AG20443 (cell line): ENCODE results near the gene SLC19A2.
A peak's percentile ranks its signal among the peaks of the same experiment; 100 is the strongest.
"Not testable (repeated sequence)": the region's sequence is repeated elsewhere in the genome, so short reads cannot be mapped to it uniquely, and the experiment has no call there.

ENCODE experiments used
- DNase-seq: peaks from one replicate; pipeline ENCODE4 v3.0.0; 2012; ENCODE audit warnings: low spot score, mixed read lengths

Gene SLC19A2

DNA sequence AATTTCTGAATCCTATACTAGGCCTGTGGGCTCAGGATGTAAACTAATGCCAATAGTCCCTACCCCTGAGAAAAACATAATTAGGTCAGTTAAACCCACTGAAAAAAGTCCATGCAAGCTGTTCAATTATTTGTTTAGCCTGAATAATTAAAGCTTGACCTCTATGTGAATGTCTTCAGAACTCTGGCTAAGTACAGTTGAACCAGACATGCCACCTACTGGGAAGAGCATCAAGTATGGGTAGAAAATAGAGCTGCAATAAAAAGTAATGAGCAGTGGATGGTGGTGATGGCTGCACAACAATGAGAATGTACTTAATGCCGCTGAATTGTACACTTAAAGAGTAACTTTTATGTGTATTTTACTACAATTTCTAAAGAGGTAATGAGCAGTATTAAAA lies 23.6 kb upstream of the SLC19A2 start:
- no peak for DNase-seq

DNA sequence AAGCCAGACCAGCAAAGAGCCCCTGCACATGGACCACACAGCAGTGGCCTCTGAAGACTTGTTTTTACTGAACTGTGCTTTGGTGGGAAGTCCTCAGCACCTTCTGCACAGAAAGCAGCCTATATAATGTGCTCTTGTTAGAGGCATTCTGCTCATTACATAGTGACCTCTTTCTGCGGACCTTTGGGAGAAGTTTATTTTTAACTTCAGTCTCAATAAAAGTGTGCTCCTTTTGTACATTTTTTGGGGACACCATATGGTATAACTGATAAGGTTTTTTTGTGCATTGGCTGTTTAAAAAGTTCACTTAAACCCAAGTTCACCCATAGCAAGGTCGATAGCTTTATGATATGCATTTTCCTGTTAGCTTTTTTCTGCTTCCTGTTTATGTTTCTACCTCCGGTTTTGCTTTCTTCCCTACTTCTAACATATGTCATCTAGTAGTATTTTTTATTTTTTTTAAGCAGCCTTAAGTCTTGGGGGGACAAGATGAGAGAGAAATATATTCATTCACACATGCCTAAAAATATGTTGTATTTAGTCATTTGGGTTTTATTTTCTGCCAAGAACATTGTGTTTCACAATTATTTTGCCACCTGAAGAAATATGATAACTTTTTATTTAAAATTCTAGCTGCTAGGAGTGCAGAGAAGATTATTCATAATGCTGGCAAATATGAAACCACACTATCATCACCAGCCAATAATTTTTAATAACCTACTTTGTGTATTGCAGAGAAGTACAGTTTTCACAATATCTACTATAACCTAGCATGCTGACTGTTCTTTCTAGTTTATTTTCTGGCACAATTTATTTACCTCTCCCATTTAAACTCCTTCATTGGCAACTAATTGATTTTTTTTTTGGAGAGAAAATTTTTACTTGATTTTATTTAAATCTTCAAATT lies 22.9 kb upstream of the SLC19A2 start:
- no peak for DNase-seq

- no peak for DNase-seq
These were observed 21.7 kb upstream of the SLC19A2 start for GRCh38 chr1:169507413-169507812.

DNA sequence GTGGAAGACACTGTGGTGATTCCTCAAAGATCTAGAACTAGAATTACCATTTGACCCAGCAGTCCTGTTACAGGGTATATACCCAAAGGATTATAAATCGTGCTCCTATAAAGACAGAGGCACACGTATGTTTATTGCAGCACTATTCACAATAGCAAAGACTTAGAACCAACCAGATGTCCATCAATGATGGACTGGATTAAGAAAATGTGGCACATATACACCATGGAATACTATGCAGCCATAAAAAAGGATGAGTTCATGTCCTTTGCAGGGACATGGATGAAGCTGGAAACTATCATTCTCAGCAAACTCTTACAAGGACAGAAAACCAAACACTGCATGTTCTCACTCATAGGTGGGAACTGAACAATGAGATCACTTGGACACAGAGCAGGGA lies 17.9 kb upstream of the SLC19A2 start:
- not testable (repeated sequence) for DNase-seq

DNA sequence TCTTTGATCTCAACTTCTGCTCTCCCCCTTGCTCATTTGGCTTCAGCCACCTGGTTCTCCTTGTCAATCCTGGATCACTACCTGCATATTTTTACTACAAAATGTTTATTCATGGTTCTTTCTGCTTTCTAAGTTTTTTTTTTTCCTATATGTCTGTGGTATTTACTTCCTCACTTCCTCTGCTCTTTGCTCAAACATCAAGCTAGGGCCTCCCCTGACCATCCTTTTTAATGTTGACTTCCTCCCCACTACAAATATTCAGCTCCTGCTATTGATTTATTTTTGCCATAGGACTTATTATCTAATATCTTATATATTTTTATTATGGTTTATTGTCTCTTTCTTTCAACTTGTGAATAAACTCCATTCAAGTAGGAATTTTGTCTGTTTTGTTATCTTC lies 14.1 kb upstream of the SLC19A2 start:
- no peak for DNase-seq

- DNase-seq = no peak
These were observed 11.6 kb upstream of the SLC19A2 start for GRCh38 chr1:169497317-169497716.

DNA sequence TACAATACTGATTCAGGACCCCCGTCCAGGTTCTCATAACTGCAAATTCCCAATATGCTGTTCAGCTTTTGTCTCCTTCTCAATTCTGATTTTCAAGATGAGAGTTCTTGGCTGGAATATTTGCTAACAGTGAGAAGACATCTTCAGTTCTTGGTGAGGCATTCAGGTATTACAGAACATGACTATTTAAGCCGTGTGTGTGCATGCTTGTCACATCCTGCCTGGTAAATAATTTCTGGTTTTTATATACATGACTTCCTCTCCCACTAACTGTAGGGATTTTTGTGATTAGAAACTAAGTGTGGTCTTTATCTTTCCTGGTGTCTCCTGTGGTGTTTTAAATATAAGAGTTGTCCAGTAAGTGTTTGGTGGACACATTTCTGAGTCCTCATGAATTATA lies 10.2 kb upstream of the SLC19A2 start:
- no peak for DNase-seq

DNA sequence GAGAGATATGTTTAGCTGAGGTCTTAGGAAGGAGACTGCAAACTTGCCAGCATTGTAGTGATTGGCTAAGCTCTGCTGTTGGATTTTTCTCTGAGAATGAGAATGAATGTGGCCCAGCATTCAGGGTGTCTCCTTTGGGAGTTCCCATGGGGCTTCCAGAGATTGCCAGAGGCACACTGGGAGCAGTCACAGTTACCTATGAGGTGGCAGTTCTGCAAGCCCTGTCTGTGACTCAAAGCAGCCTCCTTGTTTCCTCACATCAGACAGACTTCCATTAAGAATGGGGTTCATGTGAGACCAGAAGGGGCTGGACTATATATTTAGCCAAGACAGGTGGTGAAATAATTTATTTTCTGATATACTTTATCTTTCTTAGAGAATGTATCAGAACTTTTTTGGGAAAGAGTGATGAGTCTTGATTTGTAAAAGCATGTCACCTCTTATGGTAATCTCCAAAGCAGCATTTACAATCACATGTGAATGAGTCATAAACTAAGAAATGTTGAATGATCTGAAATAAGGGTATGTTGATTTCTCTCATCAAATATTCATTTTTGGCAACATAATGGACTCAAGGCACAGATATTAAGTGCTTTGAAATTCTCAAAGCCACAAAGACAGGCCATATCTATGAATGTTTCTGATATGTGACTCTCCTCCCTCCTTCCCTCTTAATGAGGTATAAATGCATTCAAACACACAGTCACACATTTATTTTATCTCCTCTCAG lies 9.5 kb upstream of the SLC19A2 start:
- DNase-seq = no peak

DNA sequence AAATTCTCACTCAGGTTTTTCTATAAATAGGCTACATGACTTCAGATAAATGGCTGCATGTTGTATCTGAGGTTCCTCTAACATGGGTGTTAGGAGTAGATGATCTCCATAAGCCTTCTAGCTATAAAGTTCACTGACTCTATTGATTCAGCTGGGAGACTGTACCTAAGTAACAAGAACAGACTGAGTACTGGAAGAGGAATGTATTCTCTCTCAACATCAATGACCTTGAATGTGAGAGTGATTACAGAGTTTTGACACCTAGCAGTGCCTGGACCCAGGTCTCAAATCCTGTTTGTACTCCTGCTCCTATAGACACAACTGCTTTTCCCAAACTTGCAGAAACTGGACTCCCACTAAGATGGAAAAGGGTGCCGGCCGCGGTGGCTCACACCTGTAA lies 8.6 kb upstream of the SLC19A2 start:
- no peak for DNase-seq

- no peak for DNase-seq
These were observed 7.5 kb upstream of the SLC19A2 start for GRCh38 chr1:169493251-169493650.

GRCh38 chr1:169491845-169492281 lies 6.1 kb upstream of the SLC19A2 start:
- peak; percentile 17 for DNase-seq

DNA sequence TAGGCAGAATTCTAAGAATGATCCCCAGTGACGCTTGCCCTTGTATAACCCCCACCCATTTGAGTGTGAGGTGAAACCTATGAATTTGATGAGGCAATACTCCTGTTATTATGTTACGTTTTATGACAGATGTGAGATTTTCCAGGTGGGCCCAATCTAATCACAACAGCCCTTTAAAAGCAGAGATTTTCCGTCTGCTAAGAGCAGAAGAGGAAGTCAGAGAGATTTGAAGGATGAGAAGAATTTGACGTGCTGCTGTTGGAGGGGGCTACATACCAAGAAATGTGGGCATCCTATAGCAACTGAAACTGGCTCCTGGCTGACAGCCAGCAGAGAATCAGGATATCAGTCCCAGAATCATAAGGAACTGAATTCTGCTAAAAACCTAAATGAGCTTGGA lies 2.4 kb upstream of the SLC19A2 start:
- no peak for DNase-seq

GRCh38 chr1:169487561-169487960 lies 1.8 kb upstream of the SLC19A2 start:
- no peak for DNase-seq

DNA sequence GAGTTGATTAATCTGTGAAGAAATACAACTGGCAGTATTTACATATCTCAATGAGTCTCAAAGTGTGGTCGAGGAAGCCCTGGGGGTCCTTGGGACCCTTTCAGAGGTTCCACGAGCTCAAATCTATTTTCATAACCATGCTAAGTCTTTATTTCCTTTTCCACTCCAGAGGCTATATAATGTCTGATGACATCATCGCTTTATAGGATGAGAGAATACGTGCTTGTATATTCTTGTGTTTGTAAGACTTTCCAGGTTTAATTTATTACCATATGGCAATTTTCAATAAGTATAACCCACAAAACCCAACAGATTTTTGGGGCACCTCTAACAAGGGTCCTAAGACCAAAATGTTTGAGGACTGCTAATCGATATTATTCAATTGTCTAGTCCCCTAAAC lies 1.4 kb upstream of the SLC19A2 start:
- no peak for DNase-seq

GRCh38 chr1:169486281-169487051 lies 722 bp upstream of the SLC19A2 start:
- DNase-seq = peak; percentile 61

DNA sequence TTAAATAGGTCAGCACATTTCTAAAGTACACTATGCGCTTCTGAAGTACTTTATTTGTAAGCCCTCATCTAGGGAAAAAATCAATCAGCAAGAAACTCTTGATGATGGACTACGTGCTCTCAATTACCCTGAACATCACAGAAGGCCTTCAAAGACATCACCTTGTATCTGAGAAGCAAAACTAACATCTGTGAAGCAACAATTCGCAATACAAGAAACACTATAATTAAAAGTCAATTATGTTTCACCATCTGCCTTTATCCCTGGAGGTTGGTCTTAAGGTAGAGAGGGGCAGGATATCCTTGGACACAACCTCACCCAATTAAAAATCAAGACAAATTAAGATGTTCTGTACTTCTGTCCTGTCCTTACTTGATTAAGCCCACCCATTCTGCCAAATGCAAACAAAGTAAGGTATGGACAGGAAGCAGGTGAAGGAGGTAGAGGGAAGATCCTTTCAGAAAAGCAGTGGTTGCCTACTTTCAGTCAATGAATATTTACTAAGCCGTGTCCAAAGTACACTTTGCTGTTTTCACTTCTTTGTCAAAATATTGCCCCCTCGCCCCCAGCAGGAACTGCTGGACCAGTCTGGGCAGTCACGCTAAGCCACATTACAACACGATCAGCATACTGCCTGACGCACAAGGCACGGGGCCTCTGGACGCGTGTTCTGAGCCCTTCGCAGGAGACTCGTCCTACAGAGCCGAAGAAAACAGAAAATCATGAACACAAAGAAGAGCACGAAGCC lies 887 bp downstream of the SLC19A2 start:
- DNase-seq = peak; percentile 73

DNA sequence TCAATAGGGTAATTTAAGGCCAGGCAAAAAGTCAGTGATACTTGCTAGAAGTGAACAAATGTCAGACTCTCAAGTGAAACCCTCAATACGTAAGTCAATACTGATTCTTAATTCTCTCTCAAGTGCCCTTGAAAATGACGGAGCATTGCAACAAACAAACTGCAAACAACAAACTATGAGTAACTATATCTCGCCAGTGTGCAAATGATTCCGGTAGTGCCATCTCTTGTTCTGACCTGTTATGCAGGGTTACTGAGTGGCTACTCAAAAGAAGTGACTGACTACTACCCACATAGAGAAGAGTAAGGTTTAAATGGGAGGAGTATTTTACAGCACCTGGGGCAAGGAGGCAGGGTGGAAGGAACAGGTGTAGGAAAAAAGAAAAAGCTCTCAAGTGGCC lies 1.6 kb downstream of the SLC19A2 start:
- no peak for DNase-seq

DNA sequence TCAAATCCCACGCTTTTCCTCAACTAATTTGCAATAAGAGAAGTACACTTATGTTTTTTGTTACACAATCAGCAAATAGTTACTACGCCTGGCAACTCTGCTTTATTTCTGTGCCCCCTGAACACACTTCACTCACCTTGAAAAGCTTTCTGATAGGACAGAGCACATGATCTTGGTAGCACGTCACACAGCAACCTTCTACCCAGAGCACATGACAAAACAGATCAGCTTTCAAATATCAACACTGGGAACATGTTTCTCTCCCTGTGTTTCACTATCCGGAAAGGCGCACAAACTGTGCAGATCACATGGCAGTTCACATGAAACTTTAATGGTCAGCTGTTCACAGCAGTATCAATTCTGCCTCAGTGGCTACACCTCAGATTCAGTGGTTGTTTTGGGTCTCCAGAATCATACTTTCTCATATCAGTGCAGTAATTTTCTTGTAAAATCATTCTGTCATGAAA lies 2.2 kb downstream of the SLC19A2 start:
- DNase-seq = no peak

GRCh38 chr1:169479363-169480066 lies 6.2 kb downstream of the SLC19A2 start:
- no peak for DNase-seq

DNA sequence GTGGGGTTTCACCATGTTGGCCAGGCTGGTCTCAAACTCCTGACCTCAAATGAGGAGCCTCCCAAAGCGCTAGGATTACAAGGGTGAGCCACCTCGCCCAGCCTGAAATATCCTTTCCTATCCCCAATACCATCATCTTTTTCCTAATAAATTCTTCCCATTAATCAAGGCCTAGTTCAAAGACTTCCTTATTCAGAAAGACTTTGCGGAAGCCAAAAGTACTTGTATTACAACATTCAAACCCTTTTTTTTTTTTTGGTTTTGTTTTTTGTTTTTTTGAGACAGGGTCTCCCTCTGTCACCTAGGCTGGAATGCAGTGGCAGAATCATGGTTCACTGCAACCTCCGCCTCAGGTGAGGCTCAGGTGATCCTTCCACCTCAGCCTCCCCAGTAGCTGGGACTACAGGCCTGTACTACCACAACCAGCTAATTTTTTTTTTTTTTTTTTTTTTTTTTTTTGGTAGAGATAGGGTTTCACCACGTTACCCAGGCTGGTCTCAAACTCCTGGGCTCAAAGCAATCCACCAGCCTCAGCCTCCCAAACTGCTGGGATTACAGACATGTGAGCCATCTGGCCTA lies 7.6 kb downstream of the SLC19A2 start:
- no peak for DNase-seq
